Thyroid gland (tissue), 4 donors: ENCODE results near the gene INVS. TPM values are rescaled to one million over a fixed set of nuclear protein-coding genes. Genes with fewer than 3 reads are reported as not detected.

ENCODE experiments used
- DNase-seq, 2 donors: peaks; one replicate each; pipeline ENCODE4 v3.0.0-alpha.2; 2019
- H3K27ac ChIP-seq, 3 donors: fragments of 200-600 bp; sonication (generic); 1 replicate in 2 of 3; 2 replicates in 1 of 3; pipeline ENCODE4 v1.5.1; 2016 to 2019; ENCODE audit warnings: mild to moderate bottlenecking in 1 of 3, moderate library complexity in 1 of 3
- H3K27me3 ChIP-seq: fragments of 200-600 bp; sonication (generic); one replicate; pipeline ENCODE4 v1.5.1; 2019
- H3K36me3 ChIP-seq, 2 donors: fragments of 200-600 bp; sonication (generic); one replicate each; pipeline ENCODE4 v1.5.1; 2016 to 2019
- H3K4me1 ChIP-seq, 2 donors: fragments of 200-600 bp; sonication (generic); one replicate each; pipeline ENCODE4 v1.5.1; 2017 to 2019
- H3K4me3 ChIP-seq, 3 donors: fragments of 200-600 bp; sonication (generic); replicated peaks in 1 of 3; 1 replicate in 2 of 3; 2 replicates in 1 of 3; pipeline ENCODE4 v1.5.1; 2016; ENCODE audit warnings: mild to moderate bottlenecking in 1 of 3
- H3K9me3 ChIP-seq: fragments of 200-600 bp; sonication (generic); one replicate; pipeline ENCODE4 v1.5.1; 2017
- POLR2A ChIP-seq, 2 donors: fragments of 450-650 bp; IDR thresholded peaks; one replicate each; pipeline ENCODE4 v1.6.1; 2017; ENCODE audit warnings: antibody characterized with exemption in 2 of 2, mild to moderate bottlenecking in 2 of 2, moderate library complexity in 1 of 2
- WGBS, 2 donors: methylation state at CpG; one replicate each; pipeline ENCODE4 v1.1.5; 2017; 5-methylcytosine and 5-hydroxymethylcytosine counted together
- intact Hi-C: fragments of 100-400 bp; cut with DNase I; formaldehyde crosslinking; loops from one replicate; pipeline ENCODE4 v1.15.1; 2023
- small RNA-seq: library from RNA; depleted of rRNA; stranded (forward); fragments of <200 nt; gene quantifications from one replicate; pipeline ENCODE3, GENCODE V24; 2016
- total RNA-seq, 4 donors: library from RNA; depleted of rRNA; stranded (reverse); fragments of >200 nt; gene quantifications; one replicate each; pipeline ENCODE4 v1.2.3, GENCODE V29; 2016
- TF ChIP-seq, protein P1 (sequence below), 6 experiments: fragments of 200-600 bp in 3 of 6; fragments of 450-650 bp in 3 of 6; sonication (generic) in 3 of 6; IDR thresholded peaks; one replicate each; pipeline ENCODE4 v1.5.1; 2016 to 2019; ENCODE audit warnings: antibody characterized with exemption in 6 of 6, mild to moderate bottlenecking in 2 of 6, inconsistent platforms in 1 of 6, moderate library complexity in 1 of 6

INVS gene
- total RNA-seq, 4 donors from 2014 or later = 37.0 to 56.6 (median 45.6) TPM

DNA sequence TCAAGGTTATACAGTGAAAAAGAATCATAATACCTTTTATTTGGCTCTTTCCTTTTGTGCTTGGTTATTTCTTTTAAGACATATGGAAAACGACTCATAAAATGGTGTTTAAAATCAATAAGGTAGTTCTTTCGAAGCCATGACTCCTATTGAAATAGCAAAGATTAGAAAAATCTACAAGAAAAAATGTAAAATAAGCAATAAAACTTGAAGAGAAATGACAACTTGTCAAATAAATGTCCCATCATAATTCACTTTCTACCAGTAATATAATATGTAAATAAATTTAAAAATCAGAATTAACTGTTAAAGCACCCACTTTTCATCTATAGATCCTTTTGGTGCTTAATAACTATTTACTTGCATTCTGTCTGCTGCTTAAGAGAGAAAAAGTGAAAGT lies 241.2 kb downstream of the INVS start:
- no peak overlapping the region for H3K27ac ChIP-seq
- intact Hi-C loops = no loop called here
- 94 to 97% methylated on average over 2 of the region's 2 CpGs for WGBS, 2 donors
- no peak overlapping the region for H3K4me3 ChIP-seq
- H3K9me3 ChIP-seq = no peaks in the 10 kb centered on the region
- TF ChIP-seq, protein P1, sequence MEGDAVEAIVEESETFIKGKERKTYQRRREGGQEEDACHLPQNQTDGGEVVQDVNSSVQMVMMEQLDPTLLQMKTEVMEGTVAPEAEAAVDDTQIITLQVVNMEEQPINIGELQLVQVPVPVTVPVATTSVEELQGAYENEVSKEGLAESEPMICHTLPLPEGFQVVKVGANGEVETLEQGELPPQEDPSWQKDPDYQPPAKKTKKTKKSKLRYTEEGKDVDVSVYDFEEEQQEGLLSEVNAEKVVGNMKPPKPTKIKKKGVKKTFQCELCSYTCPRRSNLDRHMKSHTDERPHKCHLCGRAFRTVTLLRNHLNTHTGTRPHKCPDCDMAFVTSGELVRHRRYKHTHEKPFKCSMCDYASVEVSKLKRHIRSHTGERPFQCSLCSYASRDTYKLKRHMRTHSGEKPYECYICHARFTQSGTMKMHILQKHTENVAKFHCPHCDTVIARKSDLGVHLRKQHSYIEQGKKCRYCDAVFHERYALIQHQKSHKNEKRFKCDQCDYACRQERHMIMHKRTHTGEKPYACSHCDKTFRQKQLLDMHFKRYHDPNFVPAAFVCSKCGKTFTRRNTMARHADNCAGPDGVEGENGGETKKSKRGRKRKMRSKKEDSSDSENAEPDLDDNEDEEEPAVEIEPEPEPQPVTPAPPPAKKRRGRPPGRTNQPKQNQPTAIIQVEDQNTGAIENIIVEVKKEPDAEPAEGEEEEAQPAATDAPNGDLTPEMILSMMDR (IDR thresholded peaks at IDR 0.05) = no peak
- TF ChIP-seq POLR2A (IDR thresholded peaks at IDR 0.05) = no peak
- H3K27me3 ChIP-seq = no peaks in the 10 kb centered on the region
- H3K4me1 ChIP-seq = no peaks in the 10 kb centered on the region
- H3K36me3 ChIP-seq = peaks cover 0 to 4% of the 10 kb centered on the region in 2 donors
- no peak for DNase-seq

- Histone ChIP-seq H3K36me3 (peaks cover 0 to 4% of the 10 kb centered on the region in 2 donors), H3K4me1 (no peaks in the 10 kb centered on the region), H3K9me3 (no peaks in the 10 kb centered on the region), H3K27ac (no peak overlapping the region), H3K27me3 (no peaks in the 10 kb centered on the region), H3K4me3 (no peak overlapping the region)
- intact Hi-C loops = no loop called here
- DNase-seq = no peak
- TF ChIP-seq, protein P1 (IDR thresholded peaks at IDR 0.05) = no peak
- TF ChIP-seq POLR2A (IDR thresholded peaks at IDR 0.05) = no peak
- 95 to 97% methylated on average over 3 of the region's 3 CpGs for WGBS, 2 donors
Measured at GRCh38 chr9:100341889-100342288, 242.8 kb downstream of the INVS start.

DNA sequence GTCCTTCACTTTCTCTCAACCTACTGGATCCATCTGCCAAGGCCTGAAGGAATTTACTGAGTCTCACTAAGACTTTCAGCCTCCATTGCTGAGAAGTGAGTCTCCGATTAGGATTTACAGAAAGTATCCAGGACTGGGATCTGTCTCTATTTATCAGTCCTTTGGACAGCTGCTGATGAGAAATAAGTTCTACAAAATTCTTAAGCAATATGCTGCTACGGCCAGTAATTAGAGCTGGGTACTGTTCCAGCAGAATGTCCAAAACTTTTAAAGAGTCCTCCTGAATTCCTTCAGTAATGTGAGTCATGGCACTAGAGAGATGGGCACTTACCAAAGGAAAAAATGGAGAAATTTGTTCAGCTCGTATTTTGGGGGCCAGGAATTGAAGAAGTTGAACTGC lies 247.8 kb downstream of the INVS start:
- Histone ChIP-seq H3K4me3 (no peak overlapping the region), H3K27me3 (no peaks in the 10 kb centered on the region), H3K9me3 (no peaks in the 10 kb centered on the region), H3K36me3 (no peaks in the 10 kb centered on the region), H3K4me1 (peaks cover 4 to 13% of the 10 kb centered on the region in 2 donors), H3K27ac (no peak overlapping the region)
- intact Hi-C loops = no loop called here
- WGBS, 2 donors = 72 to 78% methylated on average over 3 of the region's 3 CpGs
- DNase-seq = no peak
- TF ChIP-seq, protein P1 (IDR thresholded peaks at IDR 0.05) = no peak
- no peak for TF ChIP-seq POLR2A (IDR thresholded peaks at IDR 0.05)

DNA sequence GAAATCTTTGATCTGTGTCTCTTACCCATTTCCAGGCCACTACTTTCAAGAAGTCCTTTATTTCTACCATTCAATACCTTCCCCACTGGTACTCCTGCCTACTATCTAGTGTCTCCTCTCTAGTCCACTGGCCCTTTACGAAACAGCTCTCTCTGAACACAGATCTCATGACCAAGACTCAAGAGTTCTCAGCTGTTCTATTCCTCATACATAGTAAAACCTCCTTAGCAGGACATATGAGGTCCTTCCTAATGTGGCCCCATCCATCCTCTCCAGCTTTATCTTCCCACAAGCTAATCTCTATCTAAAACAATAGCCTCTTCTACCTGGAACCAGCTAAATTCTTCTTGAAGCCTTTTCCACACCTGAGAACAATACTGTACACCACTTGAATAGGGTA lies 251.1 kb downstream of the INVS start:
- no peak overlapping the region for H3K4me3 ChIP-seq
- TF ChIP-seq, protein P1 (IDR thresholded peaks at IDR 0.05) = no peak
- no peak for TF ChIP-seq POLR2A (IDR thresholded peaks at IDR 0.05)
- peaks cover 5 to 13% of the 10 kb centered on the region in 2 donors for H3K4me1 ChIP-seq
- intact Hi-C loops = no loop called here
- 93 to 97% methylated on average over 1 of the region's 1 CpG for WGBS, 2 donors
- H3K36me3 ChIP-seq = no peaks in the 10 kb centered on the region
- no peak for DNase-seq
- no peak overlapping the region for H3K27ac ChIP-seq
- H3K27me3 ChIP-seq = no peaks in the 10 kb centered on the region
- no peaks in the 10 kb centered on the region for H3K9me3 ChIP-seq

Small RNA genes lying within 50 kb of the gene (small RNA-seq; reads per million reads assigned to genes)
- gene RN7SL75P = not detected

Other genes with a start within 250 kb of the INVS start
- gene STX17, start 192.6 kb upstream of the INVS start, total RNA-seq = 10 to 100 TPM; 43.5 to 66.7 (median 50.8) TPM
- gene ERP44, start 243 bp upstream of the INVS start, total RNA-seq = 10 to 100 TPM; 23.7 to 36.2 (median 29.0) TPM